ENCODE measurements around the gene ATG5. TPM values are rescaled to one million over a fixed set of nuclear protein-coding genes. Genes with fewer than 3 reads are reported as not detected.
A peak's percentile ranks its signal among the peaks of the same experiment; 100 is the strongest.

ATG5 gene
- polyA plus RNA-seq (ENCODE audit: low read depth in 6 of 6) = 10 to 100 TPM; 33.6 to 44.4 (median 40.3) TPM

GRCh38 chr6:106325336-106326178 is at the start of gene ATG5:
Gene ATG5, minus strand, starts transcription at chr6:106325760. Its CDS starts 9,552 bp downstream, at chr6:106316208.
- peak within 1 kb of the TSS; percentile 96 to 99 (median 98) for H3K27ac Mint-ChIP-seq
- no peaks in the 10 kb centered on the region for H3K36me3 Mint-ChIP-seq
- peak within 1 kb of the TSS; percentile 97 to 99 (median 98) for H3K4me3 Mint-ChIP-seq
- DNase-seq (peak; percentile 99), ATAC-seq (ENCODE audit: low read depth in 2 of 2) (peak; percentile 92 to 93)
- peaks cover 16 to 28% (median 18%) of the 10 kb centered on the region in 3 donors for H3K27me3 Mint-ChIP-seq
- H3K9me3 Mint-ChIP-seq = no peaks in the 10 kb centered on the region
- peaks cover 34 to 53% (median 51%) of the 10 kb centered on the region in 3 donors for H3K4me1 Mint-ChIP-seq

- Mint-ChIP-seq H3K27me3 (peaks cover 0 to 22% (median 8%) of the 10 kb centered on the region in 3 donors), H3K4me3 (no peak overlapping the region), H3K9me3 (no peaks in the 10 kb centered on the region), H3K27ac (no peak overlapping the region), H3K36me3 (no peaks in the 10 kb centered on the region), H3K4me1 (peaks cover 0 to 5% (median 0%) of the 10 kb centered on the region in 3 donors)
- ATAC-seq (ENCODE audit: low read depth in 2 of 2) (no peak), DNase-seq (no peak)
Observed at GRCh38 chr6:106373502-106374239, 48.1 kb upstream of the ATG5 start.

- Mint-ChIP-seq H3K36me3 (no peaks in the 10 kb centered on the region), H3K27ac (no peak overlapping the region), H3K4me3 (no peak overlapping the region), H3K9me3 (no peaks in the 10 kb centered on the region), H3K4me1 (peaks cover 0 to 5% (median 0%) of the 10 kb centered on the region in 3 donors), H3K27me3 (peaks cover 1 to 16% (median 4%) of the 10 kb centered on the region in 3 donors)
- no peak for DNase-seq
- ATAC-seq (ENCODE audit: low read depth in 2 of 2) = no peak
Observed at GRCh38 chr6:106372838-106373501, 47.4 kb upstream of the ATG5 start.

- H3K9me3 Mint-ChIP-seq = no peaks in the 10 kb centered on the region
- H3K36me3 Mint-ChIP-seq = no peaks in the 10 kb centered on the region
- peaks cover 4 to 14% (median 10%) of the 10 kb centered on the region in 3 donors for H3K27me3 Mint-ChIP-seq
- H3K27ac Mint-ChIP-seq = no peak overlapping the region
- no peak overlapping the region for H3K4me3 Mint-ChIP-seq
- no peaks in the 10 kb centered on the region for H3K4me1 Mint-ChIP-seq
- ATAC-seq (ENCODE audit: low read depth in 2 of 2) (no peak), DNase-seq (no peak)
Observed at GRCh38 chr6:106370639-106371038, 45.1 kb upstream of the ATG5 start.

GRCh38 chr6:106369739-106370138 is 44.2 kb upstream of the ATG5 start:
- no peak overlapping the region for H3K27ac Mint-ChIP-seq
- peaks cover 4 to 10% (median 5%) of the 10 kb centered on the region in 3 donors for H3K27me3 Mint-ChIP-seq
- H3K36me3 Mint-ChIP-seq = no peaks in the 10 kb centered on the region
- H3K4me1 Mint-ChIP-seq = no peaks in the 10 kb centered on the region
- H3K4me3 Mint-ChIP-seq = no peak overlapping the region
- no peaks in the 10 kb centered on the region for H3K9me3 Mint-ChIP-seq
- ATAC-seq (ENCODE audit: low read depth in 2 of 2) = no peak
- no peak for DNase-seq

GRCh38 chr6:106363401-106364138 is 38.0 kb upstream of the ATG5 start:
- H3K4me1 Mint-ChIP-seq = peaks cover 6 to 15% (median 13%) of the 10 kb centered on the region in 3 donors
- H3K27me3 Mint-ChIP-seq = peaks cover 15 to 32% (median 20%) of the 10 kb centered on the region in 3 donors
- H3K36me3 Mint-ChIP-seq = no peaks in the 10 kb centered on the region
- H3K9me3 Mint-ChIP-seq = peaks cover 0 to 3% (median 0%) of the 10 kb centered on the region in 7 donors
- no peak for ATAC-seq (ENCODE audit: low read depth in 2 of 2)
- peak overlapping the region in 1 of 6 donors; percentile 8 for H3K27ac Mint-ChIP-seq
- H3K4me3 Mint-ChIP-seq = no peak overlapping the region
- DNase-seq = no peak

GRCh38 chr6:106360989-106361430 is 35.5 kb upstream of the ATG5 start:
- DNase-seq (peak; percentile 34), ATAC-seq (ENCODE audit: low read depth in 2 of 2) (peak; percentile 50 to 51)
- Mint-ChIP-seq H3K4me1 (peaks cover 6 to 15% (median 13%) of the 10 kb centered on the region in 3 donors), H3K36me3 (peaks cover 0 to 8% of the 10 kb centered on the region in 2 donors), H3K9me3 (peaks cover 0 to 3% (median 0%) of the 10 kb centered on the region in 7 donors), H3K4me3 (peak overlapping the region; percentile 76 to 94 (median 90)), H3K27ac (peak overlapping the region in 4 of 6 donors; percentile 83 to 88 (median 88)), H3K27me3 (peaks cover 38 to 48% (median 39%) of the 10 kb centered on the region in 3 donors)

- Mint-ChIP-seq H3K4me1 (peaks cover 6 to 15% (median 13%) of the 10 kb centered on the region in 3 donors), H3K4me3 (peak within 1 kb of the TSS; percentile 76 to 94 (median 90)), H3K36me3 (peaks cover 2 to 8% of the 10 kb centered on the region in 2 donors), H3K9me3 (peaks cover 0 to 3% (median 0%) of the 10 kb centered on the region in 7 donors), H3K27ac (peak within 1 kb of the TSS in 4 of 6 donors; percentile 83 to 88 (median 88)), H3K27me3 (peaks cover 43 to 53% (median 44%) of the 10 kb centered on the region in 3 donors)
- ATAC-seq (ENCODE audit: low read depth in 2 of 2) (peak; percentile 81 to 86), DNase-seq (peak; percentile 54)
Observed at GRCh38 chr6:106360410-106360988, 34.9 kb upstream of the ATG5 start, which contains the start of gene CRYBG1. Gene CRYBG1, plus strand, starts transcription at chr6:106360717. Its CDS starts 192 bp downstream, at chr6:106360909.

- ATAC-seq (ENCODE audit: low read depth in 2 of 2) (no peak), DNase-seq (no peak)
- peak overlapping the region in 1 of 6 donors; percentile 22 for H3K27ac Mint-ChIP-seq
- peak overlapping the region; percentile 15 to 87 (median 80) for H3K4me3 Mint-ChIP-seq
- peaks cover 6 to 15% (median 13%) of the 10 kb centered on the region in 3 donors for H3K4me1 Mint-ChIP-seq
- H3K27me3 Mint-ChIP-seq = peaks cover 46 to 58% (median 48%) of the 10 kb centered on the region in 3 donors
- peaks cover 0 to 3% (median 0%) of the 10 kb centered on the region in 7 donors for H3K9me3 Mint-ChIP-seq
- peaks cover 4 to 8% of the 10 kb centered on the region in 2 donors for H3K36me3 Mint-ChIP-seq
Observed at GRCh38 chr6:106359959-106360409, 34.4 kb upstream of the ATG5 start.

- peaks cover 55 to 76% (median 66%) of the 10 kb centered on the region in 3 donors for H3K27me3 Mint-ChIP-seq
- peaks cover 0 to 21% (median 15%) of the 10 kb centered on the region in 7 donors for H3K9me3 Mint-ChIP-seq
- H3K36me3 Mint-ChIP-seq = peaks cover 4 to 19% of the 10 kb centered on the region in 2 donors
- no peak overlapping the region for H3K27ac Mint-ChIP-seq
- peak overlapping the region in 1 of 8 donors; percentile 23 for H3K4me3 Mint-ChIP-seq
- H3K4me1 Mint-ChIP-seq = peaks cover 5 to 14% (median 12%) of the 10 kb centered on the region in 3 donors
- DNase-seq = no peak
- no peak for ATAC-seq (ENCODE audit: low read depth in 2 of 2)
Observed at GRCh38 chr6:106356378-106356777, 30.8 kb upstream of the ATG5 start.

GRCh38 chr6:106347219-106347618 is 21.7 kb upstream of the ATG5 start:
- H3K27ac Mint-ChIP-seq = no peak overlapping the region
- no peak overlapping the region for H3K4me3 Mint-ChIP-seq
- H3K4me1 Mint-ChIP-seq = no peaks in the 10 kb centered on the region
- peaks cover 0 to 11% (median 3%) of the 10 kb centered on the region in 7 donors for H3K9me3 Mint-ChIP-seq
- H3K36me3 Mint-ChIP-seq = peaks cover 0 to 2% of the 10 kb centered on the region in 2 donors
- DNase-seq (no peak), ATAC-seq (ENCODE audit: low read depth in 2 of 2) (no peak)
- peaks cover 12 to 21% (median 20%) of the 10 kb centered on the region in 3 donors for H3K27me3 Mint-ChIP-seq
